Activated CD4-positive, alpha-beta T cell treated with anti-CD3 and anti-CD28 coated beads, Interleukin-2, amount 10 ng/mL, durations not matched to agents 24 days and 14 days (primary cell): ENCODE results near the gene DNAJA2. TPM values are rescaled to one million over a fixed set of nuclear protein-coding genes. Genes with fewer than 3 reads are reported as not detected.

Source experiments
- DNase-seq: peaks from one replicate; pipeline ENCODE4 v3.0.0; 2022
- H3K27ac Mint-ChIP-seq: one replicate; pipeline ENCODE4 v1.8.0; 2022; ENCODE audit warnings: mild to moderate bottlenecking, mixed read lengths
- H3K27me3 Mint-ChIP-seq: one replicate; pipeline ENCODE4 v1.8.0; 2022; ENCODE audit warnings: mixed read lengths
- H3K36me3 Mint-ChIP-seq: one replicate; pipeline ENCODE4 v1.8.0; 2022; ENCODE audit warnings: low read depth, mild to moderate bottlenecking, mixed read lengths
- H3K4me1 Mint-ChIP-seq: one replicate; pipeline ENCODE4 v1.8.0; 2021; ENCODE audit warnings: mixed read lengths
- H3K4me3 Mint-ChIP-seq: one replicate; pipeline ENCODE4 v1.8.0; 2022; ENCODE audit warnings: mild to moderate bottlenecking, moderate library complexity, mixed read lengths
- H3K9me3 Mint-ChIP-seq: one replicate; pipeline ENCODE4 v1.8.0; 2021; ENCODE audit warnings: mixed read lengths
- intact Hi-C: fragments of 100-400 bp; cut with micrococcal nuclease; formaldehyde crosslinking; loops from one replicate; pipeline ENCODE4 v1.15.1; 2023
- total RNA-seq: library from RNA; stranded (reverse); gene quantifications from 2 replicates; pipeline ENCODE4 v1.2.3, GENCODE V29; 2022

Gene DNAJA2
- total RNA-seq, 1 donor from 2014 or later, result 81.7 TPM

GRCh38 chr16:46914556-46915201, 58.8 kb downstream of the DNAJA2 start:
- Mint-ChIP-seq H3K27me3 (no peaks in the 10 kb centered on the region), H3K4me1 (peaks cover 10% of the 10 kb centered on the region), H3K4me3 (no peak overlapping the region), H3K27ac (no peak overlapping the region), H3K36me3 (peaks cover 10% of the 10 kb centered on the region), H3K9me3 (no peaks in the 10 kb centered on the region)
- intact Hi-C loops, result no loop called here
- no peak for DNase-seq

- peaks cover 10% of the 10 kb centered on the region for H3K36me3 Mint-ChIP-seq
- intact Hi-C loops, result no loop called here
- no peak for DNase-seq
- H3K27ac Mint-ChIP-seq, result no peak overlapping the region
- no peaks in the 10 kb centered on the region for H3K27me3 Mint-ChIP-seq
- no peak overlapping the region for H3K4me3 Mint-ChIP-seq
- peaks cover 16% of the 10 kb centered on the region for H3K4me1 Mint-ChIP-seq
- H3K9me3 Mint-ChIP-seq, result no peaks in the 10 kb centered on the region
Measured at GRCh38 chr16:46911650-46912049, 61.8 kb downstream of the DNAJA2 start.

DNA sequence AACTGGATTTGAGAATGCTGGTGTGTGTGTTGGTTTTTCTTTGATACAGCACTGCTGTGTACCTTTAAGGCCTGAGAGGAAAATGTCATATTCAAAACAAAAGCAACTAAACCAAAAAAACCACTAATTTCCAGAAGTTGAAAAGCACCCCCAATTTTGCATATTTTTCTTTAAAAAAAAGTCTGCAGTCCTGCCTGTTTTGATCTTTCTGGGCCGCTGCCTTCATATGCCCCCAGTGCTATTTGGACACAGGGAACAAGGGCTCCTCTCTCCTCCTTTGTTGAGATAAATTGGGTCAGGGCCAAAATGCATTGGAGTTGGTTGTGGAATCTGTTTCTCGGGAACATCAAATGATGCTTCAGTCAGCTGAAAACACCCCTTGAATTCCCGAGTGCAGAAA, 62.4 kb downstream of the DNAJA2 start:
- H3K9me3 Mint-ChIP-seq, result no peaks in the 10 kb centered on the region

DNA sequence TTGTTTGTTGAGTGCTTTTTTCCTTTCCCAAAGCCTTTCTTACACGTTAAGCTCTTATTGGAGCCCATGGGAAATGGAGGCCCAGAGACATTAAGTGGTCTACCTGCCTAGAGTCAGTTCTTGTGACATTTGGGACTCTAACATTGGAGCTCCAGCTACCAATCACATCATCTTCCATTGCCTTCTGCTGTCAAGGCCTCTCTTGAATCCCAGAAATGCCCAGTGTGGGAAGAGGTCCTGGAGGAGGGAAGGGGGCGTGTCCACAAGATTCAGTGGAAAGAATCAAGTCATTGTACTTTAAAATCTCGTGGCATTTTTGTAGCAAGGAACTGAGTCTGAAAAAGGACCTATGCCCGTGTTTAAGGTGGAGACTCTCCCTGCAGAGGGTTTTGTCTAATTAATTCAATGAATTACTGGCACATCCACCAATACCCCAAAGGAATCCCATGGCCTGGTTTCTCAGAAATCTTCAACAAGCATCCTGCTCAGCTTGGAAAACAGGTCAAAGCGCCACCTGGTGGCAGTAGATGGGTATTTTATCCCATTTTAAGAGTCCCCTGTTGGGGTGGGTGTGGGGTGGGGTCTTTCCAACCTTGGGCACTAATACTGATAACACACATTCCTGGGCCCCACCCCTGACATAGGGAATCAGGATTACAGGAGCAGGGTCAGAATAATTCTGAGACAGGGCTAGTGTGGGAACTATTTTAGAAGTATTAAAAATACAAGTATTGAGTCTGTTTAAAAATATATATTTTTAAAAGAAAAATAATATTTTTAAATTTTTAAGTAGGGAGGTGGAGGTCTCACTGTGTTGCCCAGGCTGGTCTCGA, 64.7 kb downstream of the DNAJA2 start:
- peak overlapping the region; percentile 54 for H3K27ac Mint-ChIP-seq
- H3K4me3 Mint-ChIP-seq, result no peak overlapping the region
- H3K4me1 Mint-ChIP-seq, result peaks cover 11% of the 10 kb centered on the region

More for the DNA sequence above, 62.4 kb downstream of the DNAJA2 start:
- H3K4me3 Mint-ChIP-seq, result no peak overlapping the region
- H3K4me1 Mint-ChIP-seq, result peaks cover 16% of the 10 kb centered on the region
- H3K27ac Mint-ChIP-seq, result peak overlapping the region; percentile 50
- intact Hi-C loops, result no loop called here
- H3K36me3 Mint-ChIP-seq, result peaks cover 10% of the 10 kb centered on the region
- DNase-seq, result no peak
- H3K27me3 Mint-ChIP-seq, result no peaks in the 10 kb centered on the region

GRCh38 chr16:46907061-46907774, 66.3 kb downstream of the DNAJA2 start:
- peaks cover 6% of the 10 kb centered on the region for H3K36me3 Mint-ChIP-seq
- H3K27ac Mint-ChIP-seq, result no peak overlapping the region
- H3K4me3 Mint-ChIP-seq, result no peak overlapping the region

More for the DNA sequence above, 64.7 kb downstream of the DNAJA2 start:
- no peaks in the 10 kb centered on the region for H3K9me3 Mint-ChIP-seq
- no peaks in the 10 kb centered on the region for H3K27me3 Mint-ChIP-seq
- intact Hi-C loops, result loop anchor here (1.0 to 5.0 kb wide), 4 partner anchors 24 to 235 kb away; partner anchors contain the start of genes GPT2, ORC6 and VPS35
- peaks cover 4% of the 10 kb centered on the region for H3K36me3 Mint-ChIP-seq
- peak; percentile 88 for DNase-seq

DNA sequence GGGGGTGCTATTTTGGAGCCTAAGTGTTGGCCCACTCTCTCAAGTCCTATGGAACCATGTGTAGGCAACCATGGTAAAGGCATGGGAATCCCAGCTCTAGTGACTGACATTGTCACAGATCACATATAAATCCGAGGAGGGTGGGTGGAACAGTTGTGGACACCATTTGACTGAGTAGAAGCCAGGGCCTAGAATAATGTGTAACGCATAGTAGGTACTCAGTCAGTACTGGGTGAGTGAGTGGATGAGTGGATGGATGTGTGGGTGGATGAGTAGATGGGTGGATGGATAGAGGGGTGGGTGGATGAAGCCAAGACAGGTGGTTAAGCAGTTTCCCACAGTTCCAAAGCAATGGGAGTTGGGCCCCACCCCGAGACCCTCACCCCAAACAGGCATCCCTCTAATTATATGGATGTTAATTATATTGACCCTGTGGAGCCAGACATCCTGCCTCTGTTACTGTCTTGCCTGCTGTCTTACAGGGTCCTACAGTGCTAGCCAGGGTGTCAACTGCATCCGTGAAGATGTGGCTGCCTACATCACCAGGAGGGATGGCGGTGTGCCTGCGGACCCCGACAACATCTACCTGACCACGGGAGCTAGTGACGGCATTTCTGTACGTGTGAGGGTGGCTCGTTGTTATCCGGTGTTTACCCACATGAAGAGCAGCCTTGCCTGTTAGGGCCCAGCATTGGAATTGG, 67.0 kb downstream of the DNAJA2 start:
- peaks cover 11% of the 10 kb centered on the region for H3K4me1 Mint-ChIP-seq
- intact Hi-C loops, result loop anchor here (5.0 kb wide), 1 partner anchor 219 kb away; the partner anchor contains the start of genes ORC6 and VPS35
- no peaks in the 10 kb centered on the region for H3K9me3 Mint-ChIP-seq
- no peak overlapping the region for H3K4me3 Mint-ChIP-seq
- no peak overlapping the region for H3K27ac Mint-ChIP-seq
- DNase-seq, result no peak
- H3K36me3 Mint-ChIP-seq, result peaks cover 6% of the 10 kb centered on the region
- H3K27me3 Mint-ChIP-seq, result no peaks in the 10 kb centered on the region

More at GRCh38 chr16:46907061-46907774, 66.3 kb downstream of the DNAJA2 start:
- DNase-seq, result no peak
- peaks cover 11% of the 10 kb centered on the region for H3K4me1 Mint-ChIP-seq
- no peaks in the 10 kb centered on the region for H3K9me3 Mint-ChIP-seq
- no peaks in the 10 kb centered on the region for H3K27me3 Mint-ChIP-seq
- intact Hi-C loops, result loop anchor here (5.0 kb wide), 1 partner anchor 220 kb away; the partner anchor contains the start of genes ORC6 and VPS35

Other genes starting within 250 kb of the DNAJA2 start
- gene MYLK3, start 225.3 kb downstream of the DNAJA2 start, total RNA-seq, result 0.23 and 1.0 TPM in 2 replicates
- gene C16orf87, start 142.5 kb downstream of the DNAJA2 start, total RNA-seq, result 32.0 and 32.7 TPM in 2 replicates
- gene GPT2, start 89.3 kb downstream of the DNAJA2 start, total RNA-seq, result 15.7 and 16.0 TPM in 2 replicates
- gene NETO2, start 170.3 kb upstream of the DNAJA2 start, total RNA-seq, result 18.9 and 20.8 TPM in 2 replicates